ENCODE measurements around the gene ARRB1.
"Not testable (repeated sequence)": the region's sequence is repeated elsewhere in the genome, so short reads cannot be mapped to it uniquely, and the experiment has no call there.

ARRB1 gene

GRCh38 chr11:75292943-75293342 lies 58.5 kb downstream of the ARRB1 start:
- DNase-seq, result no peak

DNA sequence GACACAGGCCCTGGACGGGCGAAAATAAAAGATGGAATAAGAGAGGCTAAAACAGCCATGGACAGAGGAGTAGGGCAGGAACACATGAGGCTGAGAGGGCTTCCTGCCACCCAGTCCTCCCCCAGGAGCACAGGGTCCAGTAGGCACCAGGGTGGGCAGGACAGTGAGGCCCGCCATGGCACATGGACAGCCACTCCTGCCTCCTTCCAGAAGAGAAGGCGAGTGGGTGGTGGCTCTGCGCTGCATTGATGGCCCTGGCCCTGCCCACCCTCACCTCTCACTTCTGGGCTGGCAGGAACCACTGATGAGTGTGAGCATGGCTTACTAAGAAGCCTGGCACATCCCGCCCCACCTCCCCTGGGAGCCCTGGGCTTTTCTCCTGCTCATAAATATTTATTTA lies 59.7 kb downstream of the ARRB1 start:
- no peak for DNase-seq

GRCh38 chr11:75289919-75290318 lies 61.5 kb downstream of the ARRB1 start:
- DNase-seq, result no peak

DNA sequence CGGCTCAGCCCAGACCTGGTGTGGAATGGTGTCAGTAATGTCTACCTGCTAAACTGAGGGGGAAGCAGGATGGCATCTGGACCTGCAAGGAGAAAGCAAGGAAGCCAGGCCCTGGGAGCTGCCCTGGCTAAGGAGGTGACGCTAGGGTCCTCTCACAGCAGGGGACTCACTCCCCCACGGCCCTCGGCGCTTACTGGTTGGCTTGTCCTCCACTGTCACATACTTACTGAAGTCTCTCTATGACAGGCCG lies 62.0 kb downstream of the ARRB1 start:
- no peak for DNase-seq

- no peak for DNase-seq
Measured at GRCh38 chr11:75287579-75287978, 63.9 kb downstream of the ARRB1 start.

- DNase-seq, result no peak
Measured at GRCh38 chr11:75286826-75287465, 64.5 kb downstream of the ARRB1 start.

DNA sequence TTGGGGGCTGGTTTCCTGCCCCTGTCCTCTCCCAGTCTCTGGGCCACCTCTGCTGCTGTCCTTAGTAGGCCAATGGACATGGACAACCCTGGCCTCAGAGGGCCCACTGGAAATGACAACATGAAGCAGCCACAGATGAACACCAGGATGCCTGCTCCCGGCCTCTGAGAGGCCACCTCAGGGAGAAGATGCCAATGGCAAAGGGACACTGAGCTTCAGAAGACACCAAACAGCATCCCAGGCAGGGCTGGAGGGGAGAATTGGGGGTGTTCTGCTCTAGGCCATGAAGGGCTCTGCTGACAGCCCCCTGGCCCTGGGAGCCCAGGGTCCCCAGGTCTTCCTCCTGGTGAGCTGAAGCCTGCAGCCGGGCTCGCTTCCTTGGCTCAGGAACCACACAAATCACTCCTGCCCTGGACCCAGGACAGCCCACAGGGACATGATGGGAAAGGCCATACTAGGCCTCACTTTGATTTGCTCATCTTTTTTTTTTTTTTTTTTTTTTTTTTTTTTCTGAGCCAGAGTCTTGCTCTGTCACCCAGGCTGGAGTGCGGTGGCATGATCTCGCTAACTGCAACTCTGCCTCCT lies 65.6 kb downstream of the ARRB1 start:
- no peak for DNase-seq

GRCh38 chr11:75283391-75283931 lies 68.0 kb downstream of the ARRB1 start:
- no peak for DNase-seq

DNA sequence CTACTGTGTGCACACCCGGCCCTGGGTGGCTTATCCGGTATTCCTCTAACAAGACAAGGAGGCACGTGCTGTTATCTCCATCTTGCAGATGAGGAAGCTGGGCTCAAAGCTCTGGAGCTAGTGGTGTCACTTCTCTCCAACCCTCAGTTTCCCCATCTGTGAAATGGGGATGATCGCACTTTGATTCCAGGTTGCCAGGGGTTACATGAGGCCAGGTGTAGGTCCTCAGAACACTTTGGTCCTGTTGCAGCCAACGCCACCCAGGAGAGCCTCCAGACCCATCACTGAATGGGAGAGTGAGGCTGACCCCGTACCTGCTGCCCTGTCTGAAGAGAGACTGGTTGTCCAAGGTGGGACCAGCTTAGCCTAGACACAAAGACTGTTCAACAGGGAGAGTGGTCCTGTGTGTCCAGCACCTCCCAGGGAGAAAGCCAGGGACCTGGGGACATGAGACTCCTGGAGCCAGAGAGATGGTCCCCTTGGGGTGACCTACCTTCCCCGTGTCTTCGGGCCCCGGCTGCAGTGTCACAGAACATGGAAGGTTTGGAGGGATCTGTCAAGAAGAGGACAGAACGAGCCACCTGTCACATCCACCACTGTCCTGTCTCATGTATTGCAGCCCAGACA lies 69.9 kb downstream of the ARRB1 start:
- DNase-seq, result no peak

DNA sequence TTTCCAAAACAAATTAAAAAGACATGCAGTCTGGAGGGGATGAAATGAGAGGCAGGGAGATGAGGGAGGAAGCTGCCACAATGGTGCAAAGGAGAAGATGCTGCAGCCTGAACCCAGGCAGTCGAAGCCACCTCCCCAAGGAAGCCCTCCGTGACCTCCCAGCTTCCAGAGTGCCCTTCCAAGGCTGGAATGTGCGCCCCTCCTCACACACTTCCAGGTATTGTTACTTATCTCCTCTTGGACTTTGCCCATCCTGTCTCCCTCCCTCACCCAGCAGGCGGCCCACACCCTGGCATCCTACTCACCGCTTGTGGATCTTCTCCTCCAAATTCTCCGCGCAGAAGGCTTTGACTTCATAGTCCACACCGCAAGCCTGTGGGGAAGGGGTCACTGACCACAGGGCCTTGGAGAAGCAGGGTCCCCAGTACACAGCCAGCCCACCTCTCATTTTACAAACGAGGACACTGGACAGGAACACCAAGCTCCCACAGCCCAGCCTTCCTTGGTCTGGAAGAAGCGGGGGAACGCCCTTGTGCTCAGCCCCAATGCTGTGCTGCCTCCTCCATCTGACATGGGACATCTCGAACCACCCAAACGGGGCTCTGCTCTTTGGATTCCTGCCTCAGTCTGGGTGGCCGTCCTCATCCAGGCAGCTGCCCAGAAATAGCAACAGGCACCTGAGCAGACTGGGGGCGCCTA lies 70.5 kb downstream of the ARRB1 start:
- DNase-seq, result no peak

DNA sequence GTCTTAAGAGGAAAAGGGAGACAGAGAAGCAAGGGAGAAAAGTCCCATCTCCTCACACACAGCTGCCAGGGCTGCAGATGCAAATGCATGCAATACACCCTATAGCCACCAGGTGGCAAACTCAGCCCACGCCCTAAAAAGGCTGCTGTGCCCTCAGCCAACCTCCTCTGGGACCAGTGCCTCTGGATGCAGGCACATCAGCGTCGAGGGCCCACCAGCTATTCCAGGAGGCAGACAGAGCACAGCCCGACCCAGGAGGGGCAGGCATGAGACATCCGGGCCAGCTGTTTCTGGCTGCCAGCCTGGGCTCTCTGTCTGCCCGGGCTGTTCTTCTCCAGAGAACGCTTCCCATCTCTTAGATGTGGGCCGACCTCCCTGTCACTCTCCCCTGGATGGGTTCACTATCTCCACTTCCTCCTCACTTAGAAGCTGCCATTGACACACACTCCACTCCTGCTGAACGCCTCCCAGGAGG lies 71.2 kb downstream of the ARRB1 start:
- peak; percentile 85 for DNase-seq

- DNase-seq, result no peak
Measured at GRCh38 chr11:75279273-75279672, 72.2 kb downstream of the ARRB1 start.

GRCh38 chr11:75277991-75278790 lies 73.3 kb downstream of the ARRB1 start:
- DNase-seq, result no peak

DNA sequence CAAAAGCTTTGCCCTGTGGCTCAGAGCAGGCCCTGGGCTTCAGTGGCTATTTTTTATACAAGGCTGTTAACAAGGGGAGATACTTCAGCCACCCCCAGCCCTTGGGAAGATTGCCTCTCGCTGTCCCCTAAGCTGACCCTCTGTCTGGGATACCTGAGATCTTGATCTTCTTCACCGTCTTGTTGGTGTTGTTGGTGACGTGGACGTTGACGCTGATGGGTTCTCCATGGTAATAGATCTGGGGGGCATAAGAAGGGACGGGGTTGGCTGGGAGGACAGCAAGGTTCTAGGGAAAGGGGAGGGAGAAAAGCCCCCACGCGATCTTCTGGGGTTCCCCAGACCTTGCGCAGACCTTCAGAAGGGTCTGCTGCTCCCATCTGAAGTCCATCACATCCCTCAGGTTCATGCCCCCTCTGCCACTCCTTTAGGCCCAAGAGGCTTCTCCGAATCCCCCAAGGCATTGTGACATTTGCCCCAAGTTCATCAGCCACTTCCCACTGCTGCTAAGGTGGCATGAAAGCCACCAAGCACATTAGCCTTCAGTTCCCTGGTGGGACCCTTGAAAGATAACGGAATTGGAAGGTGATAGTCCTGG lies 74.2 kb downstream of the ARRB1 start:
- no peak for DNase-seq

- no peak for DNase-seq
Measured at GRCh38 chr11:75276686-75277085, 74.8 kb downstream of the ARRB1 start.

- DNase-seq, result no peak
Measured at GRCh38 chr11:75276186-75276585, 75.3 kb downstream of the ARRB1 start.

DNA sequence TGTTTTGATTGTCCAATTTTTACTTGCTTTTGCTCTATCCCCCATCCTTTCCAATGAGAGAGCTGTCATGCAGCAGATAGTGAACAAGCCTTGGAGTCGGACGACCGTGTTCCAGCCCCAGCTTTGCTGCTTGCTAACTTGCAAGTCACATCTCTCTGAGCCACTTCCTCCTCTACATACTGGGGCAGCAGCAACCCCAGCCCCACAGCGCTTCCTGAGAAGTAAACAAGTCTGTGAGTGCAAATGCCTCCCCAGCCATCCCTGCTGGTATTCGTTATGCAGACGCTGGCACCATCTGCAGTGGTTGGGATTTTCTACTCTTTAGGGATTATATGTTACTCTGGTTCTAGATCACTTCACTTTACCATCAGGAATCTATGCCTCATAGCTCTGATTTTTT lies 75.9 kb downstream of the ARRB1 start:
- peak; percentile 59 for DNase-seq

DNA sequence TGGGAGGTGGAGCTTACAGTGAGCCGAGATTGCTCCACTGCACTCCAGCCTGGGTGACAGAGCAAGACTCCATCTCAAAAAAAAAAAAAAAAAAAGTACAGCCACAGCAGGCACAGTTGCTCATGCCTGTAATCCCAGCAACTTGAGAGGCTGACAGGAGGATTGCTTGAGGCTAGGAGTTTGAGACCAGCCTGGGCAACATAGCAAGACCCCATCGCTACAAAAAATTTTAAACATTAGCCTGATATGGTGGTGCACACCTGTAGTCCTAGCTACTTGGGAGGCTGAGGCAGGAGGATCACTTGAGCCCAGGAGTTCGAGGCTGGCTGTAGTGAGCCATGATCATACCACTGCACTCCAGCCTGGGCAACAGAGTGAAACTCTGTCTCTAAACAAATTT lies 76.7 kb downstream of the ARRB1 start:
- DNase-seq, result not testable (repeated sequence)

DNA sequence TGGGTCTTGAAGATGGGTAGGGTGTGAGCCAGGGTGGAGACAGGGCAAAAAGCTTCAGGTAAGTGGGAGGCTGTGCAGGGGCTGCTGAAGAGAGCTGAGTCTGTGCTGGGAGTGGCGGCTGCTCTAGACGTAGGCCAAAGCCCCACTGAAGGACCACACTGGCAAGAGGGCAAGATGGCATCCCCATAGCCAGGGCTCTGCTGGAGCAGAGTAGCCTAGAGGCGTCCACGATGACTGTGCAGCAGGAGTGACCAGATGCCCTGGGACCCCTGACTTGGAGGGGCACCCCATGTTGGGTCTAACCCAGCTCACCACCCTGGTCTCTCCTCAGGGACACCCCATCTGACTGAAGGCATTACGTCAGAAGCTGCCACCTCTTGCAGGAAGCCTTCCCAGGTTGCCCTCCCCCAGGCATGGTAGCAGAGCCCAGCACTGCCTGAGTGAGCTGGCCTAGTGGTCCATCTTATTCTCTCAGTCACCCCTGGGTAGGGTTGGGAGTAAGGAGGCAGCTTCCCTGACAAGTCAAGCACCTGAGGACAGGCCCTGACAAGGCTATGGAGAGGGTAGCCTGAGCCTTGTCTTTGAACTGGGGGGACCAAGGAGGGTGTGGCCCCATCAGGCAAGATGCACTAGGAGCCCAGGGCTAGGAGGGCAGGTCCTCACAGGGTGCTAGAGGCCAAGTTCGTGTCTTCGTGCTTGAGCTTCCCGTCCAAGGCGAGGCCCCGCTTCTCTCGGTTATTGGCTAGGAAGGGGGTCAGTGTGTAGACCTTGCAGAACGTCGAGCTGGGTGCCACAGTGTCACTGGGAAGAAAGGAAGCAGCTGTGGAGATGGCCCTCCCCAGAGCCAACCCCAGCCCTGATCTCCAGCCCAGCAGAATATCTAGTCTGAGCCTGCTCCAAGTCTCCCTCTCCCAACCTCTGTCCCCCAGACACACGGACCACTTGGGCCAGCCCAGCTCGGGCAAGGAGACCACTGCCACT lies 77.8 kb downstream of the ARRB1 start:
- DNase-seq, result no peak

GRCh38 chr11:75272821-75273301 lies 78.6 kb downstream of the ARRB1 start:
- no peak for DNase-seq

- DNase-seq, result no peak
Measured at GRCh38 chr11:75272391-75272790, 79.1 kb downstream of the ARRB1 start.

All from activated CD4-positive, alpha-beta T cell treated with anti-CD3 and anti-CD28 coated beads for 48 hours (primary cell).